NOMO-1 treated with dmso at 0.1 percent for 144 hours (cell line): ENCODE data around the gene IMP4.

Experiments used
- DNase-seq: peaks from one replicate; lab custom pipeline; 2025; ENCODE audit not compliant: unreplicated experiment; lab: John Stamatoyannopoulos, UW

The IMP4 gene

DNA sequence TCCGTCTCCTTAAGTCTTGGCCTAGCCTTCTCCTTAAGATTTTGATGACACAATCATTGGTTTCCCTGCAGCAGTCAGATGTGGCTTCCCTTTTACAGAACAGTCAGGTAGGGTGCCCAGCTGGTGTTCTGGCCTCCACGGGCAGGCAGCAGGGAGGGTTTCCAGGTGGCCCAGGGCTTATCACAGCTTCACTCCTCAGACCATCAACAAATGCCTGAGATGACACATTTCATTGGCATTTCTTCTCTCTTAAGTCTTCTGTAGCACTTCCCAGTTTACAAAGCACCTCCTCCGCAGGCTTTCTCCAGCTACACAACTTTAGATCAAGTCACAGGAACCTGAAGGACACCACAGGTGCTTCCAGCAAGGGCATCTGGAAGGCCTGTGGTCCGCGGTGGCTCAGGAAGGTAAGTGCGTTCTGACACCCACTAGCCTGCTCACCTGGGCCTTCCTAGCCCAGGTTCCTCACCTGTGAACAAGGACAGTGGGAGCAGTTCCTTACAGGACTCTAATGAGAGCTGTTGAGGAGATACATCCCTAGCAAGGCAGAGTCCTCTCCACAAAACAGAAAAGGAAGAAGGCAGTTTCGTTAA lies 50.7 kb downstream of the IMP4 start:
- DNase-seq: no peak
